Astrocyte of the cerebellum (primary cell): ENCODE measurements around the gene CHRNA9.

Experiments
- DNase-seq: peaks from one replicate; pipeline ENCODE4 v3.0.0-alpha.2; 2011; ENCODE audit warnings: low read depth
- H3K4me3 ChIP-seq: 2 replicates; pipeline ENCODE4 v1.5.1; 2011; ENCODE audit warnings: mild to moderate bottlenecking, low read depth, low read length, moderate library complexity
- CTCF ChIP-seq: IDR thresholded peaks from 2 replicates; pipeline ENCODE4 v1.5.1; 2012; ENCODE audit warnings: low read length, low read depth, moderate library complexity, mild to moderate bottlenecking; ENCODE audit errors: missing control alignments
- in situ Hi-C: cut with HindIII; loops from 2 replicates; pipeline ENCODE4 v1.10.0; 2017; ENCODE audit warnings: low sequenced_read_pairs

The CHRNA9 gene

GRCh38 chr4:40329805-40330204 is 5.3 kb upstream of the CHRNA9 start:
- no peak overlapping the region for H3K4me3 ChIP-seq
- no peak for TF ChIP-seq CTCF
- in situ Hi-C loops: no loop called here
- DNase-seq: no peak

GRCh38 chr4:40330536-40330935 is 4.6 kb upstream of the CHRNA9 start:
- in situ Hi-C loops: no loop called here
- no peak for TF ChIP-seq CTCF
- no peak overlapping the region for H3K4me3 ChIP-seq
- DNase-seq: no peak

- DNase-seq: no peak
- in situ Hi-C loops: no loop called here
Measured at GRCh38 chr4:40331101-40331745, 3.9 kb upstream of the CHRNA9 start.

GRCh38 chr4:40331961-40332360 is 3.2 kb upstream of the CHRNA9 start:
- no peak overlapping the region for H3K4me3 ChIP-seq
- in situ Hi-C loops: no loop called here
- DNase-seq: no peak
- no peak for TF ChIP-seq CTCF

More at GRCh38 chr4:40331101-40331745, 3.9 kb upstream of the CHRNA9 start:
- H3K4me3 ChIP-seq: no peak overlapping the region
- TF ChIP-seq CTCF: no peak

GRCh38 chr4:40333921-40334352 is 1.2 kb upstream of the CHRNA9 start:
- in situ Hi-C loops: no loop called here
- DNase-seq: peak; percentile 57
- TF ChIP-seq CTCF: no peak
- H3K4me3 ChIP-seq: no peak overlapping the region

GRCh38 chr4:40335525-40335894 is 377 bp downstream of the CHRNA9 start:
- no peak for DNase-seq
- in situ Hi-C loops: no loop called here
- TF ChIP-seq CTCF: no peak
- H3K4me3 ChIP-seq: no peak overlapping the region
